GM12878 (cell line): ENCODE measurements around the gene SERPINB8. TPM values are rescaled to one million over a fixed set of nuclear protein-coding genes. Genes with fewer than 3 reads are reported as not detected.

Experiments used
- ATAC-seq: fragments of 200-7000 bp; cut with Tn5 transposase; 3 replicates; pipeline ENCODE4 v1.9.1; 2020; ENCODE audit warnings: mild to moderate bottlenecking, moderate library complexity
- BruUV-seq: library from RNA; stranded (reverse); fragments of 400-500 nt; replicated peaks from 2 replicates; lab custom pipeline; 2021; lab: Mats Ljungman, UMichigan
- CTCF ChIA-PET: fragments of 300-600 bp; sonication (Branson Sonifier 250); formaldehyde crosslinking; extraction: SDS; loops from one replicate; lab custom pipeline; 2021; ENCODE audit warnings: inconsistent platforms; lab: Yijun Ruan, JAX
- POLR2A ChIA-PET: fragments of 350-600 bp; formaldehyde crosslinking; extraction: SDS; loops from one replicate; lab custom pipeline; 2021; ENCODE audit warnings: inconsistent platforms; lab: Charles Lee
- RAD21 ChIA-PET: fragments of 300-600 bp; sonication (Branson Sonifier 250); formaldehyde crosslinking; loops from one replicate; lab custom pipeline; 2023; ENCODE audit warnings: antibody characterized with exemption; ENCODE audit not compliant: unreplicated experiment; lab: Charles Lee
- SMC1A ChIA-PET: fragments of 300-600 bp; sonication (Branson Sonifier 250); formaldehyde crosslinking; loops from one replicate; lab custom pipeline; 2023; ENCODE audit not compliant: unreplicated experiment, uncharacterized antibody; lab: Charles Lee
- DNase-seq: peaks from one replicate; pipeline ENCODE4 v3.0.0-alpha.2; 2011; ENCODE audit warnings: low read depth, low spot score
- FAIRE-seq: peaks from 3 replicates; lab custom pipeline; 2011; peaks lifted over from hg19 to GRCh38; lab: Jason Lieb, UNC
- H2AFZ ChIP-seq: 2 replicates; pipeline ENCODE4 v1.6.0; 2011; ENCODE audit warnings: low read depth, low read length, control low read depth; ENCODE audit not compliant: control insufficient read depth
- H3K27ac ChIP-seq: 2 replicates; pipeline ENCODE4 v1.5.1; 2011; ENCODE audit warnings: control low read depth; ENCODE audit not compliant: control insufficient read depth, insufficient read depth
- H3K27me3 ChIP-seq, 2 experiments: replicated peaks in 1 of 2; 2 replicates each; pipeline versions ENCODE4 v1.6.0 to v1.6.1; 2011; ENCODE audit warnings: low read length in 1 of 2; ENCODE audit not compliant: control insufficient read depth in 2 of 2, insufficient read depth in 2 of 2
- H3K36me3 ChIP-seq, 2 experiments: 2 replicates each; pipeline ENCODE4 v1.5.1; 2011; ENCODE audit warnings: low read length in 1 of 2; ENCODE audit not compliant: control insufficient read depth in 2 of 2, insufficient read depth in 2 of 2
- H3K4me1 ChIP-seq: 2 replicates; pipeline ENCODE4 v1.6.1; 2011; ENCODE audit warnings: mild to moderate bottlenecking, low read length, moderate library complexity, mixed read lengths; ENCODE audit not compliant: control insufficient read depth, insufficient read depth
- H3K4me2 ChIP-seq: 2 replicates; pipeline ENCODE4 v1.6.0; 2011; ENCODE audit warnings: control low read depth; ENCODE audit not compliant: control insufficient read depth, insufficient read depth
- H3K4me3 ChIP-seq: fragments of 200-600 bp; sonication (generic); 2 replicates; pipeline ENCODE4 v1.5.1; 2016
- H3K79me2 ChIP-seq: 2 replicates; pipeline ENCODE4 v1.6.0; 2011; ENCODE audit warnings: low read length; ENCODE audit not compliant: control insufficient read depth, insufficient read depth
- H3K9ac ChIP-seq: 2 replicates; pipeline ENCODE4 v1.8.0; 2011; ENCODE audit warnings: low read length, control low read depth, mixed read lengths; ENCODE audit not compliant: control insufficient read depth, insufficient read depth
- H3K9me3 ChIP-seq: replicated peaks from 3 replicates; pipeline ENCODE4 v1.5.1; 2011; ENCODE audit warnings: mild to moderate bottlenecking, low read length; ENCODE audit not compliant: control insufficient read depth, insufficient read depth
- H4K20me1 ChIP-seq: 2 replicates; pipeline ENCODE4 v1.6.0; 2011; ENCODE audit not compliant: control insufficient read depth, insufficient read depth
- ATF7 ChIP-seq: fragments of 450-650 bp; IDR thresholded peaks from 2 replicates; pipeline ENCODE4 v1.6.1; 2016; ENCODE audit warnings: low read depth, mild to moderate bottlenecking
- CBX5 ChIP-seq: sonication (generic); IDR thresholded peaks from 2 replicates; pipeline ENCODE4 v1.6.1; 2016; ENCODE audit warnings: low read depth, moderate library complexity, mild to moderate bottlenecking, inconsistent platforms
- CHD4 ChIP-seq: fragments of 200-600 bp; sonication (generic); IDR thresholded peaks from 2 replicates; pipeline ENCODE4 v1.6.1; 2016; ENCODE audit warnings: mild to moderate bottlenecking
- GABPA ChIP-seq: IDR thresholded peaks from 2 replicates; pipeline ENCODE4 v1.6.1; 2014; ENCODE audit warnings: antibody characterized with exemption, low read depth, mild to moderate bottlenecking, inconsistent platforms
- HDAC2 ChIP-seq: fragments of 200-600 bp; sonication (generic); IDR thresholded peaks from 2 replicates; pipeline ENCODE4 v1.6.1; 2017
- JUNB ChIP-seq: IDR thresholded peaks from 2 replicates; pipeline ENCODE4 v1.6.1; 2016; ENCODE audit warnings: antibody characterized with exemption, mild to moderate bottlenecking
- KAT2A ChIP-seq: conservative IDR thresholded peaks from 2 replicates; pipeline ENCODE4 v1.6.1; 2011; ENCODE audit warnings: low read depth, low read length; ENCODE audit not compliant: control insufficient read depth
- KDM1A ChIP-seq: fragments of 200-600 bp; sonication (generic); IDR thresholded peaks from 2 replicates; pipeline ENCODE4 v1.6.1; 2016; ENCODE audit warnings: borderline replicate concordance
- MYC ChIP-seq: IDR thresholded peaks from 2 replicates; pipeline ENCODE4 v1.6.1; 2011; ENCODE audit warnings: mild to moderate bottlenecking, low read length, moderate library complexity, inconsistent platforms; ENCODE audit not compliant: insufficient read depth, insufficient replicate concordance, insufficient read length, severe bottlenecking
- PML ChIP-seq: IDR thresholded peaks from 2 replicates; pipeline ENCODE4 v1.6.1; 2012; ENCODE audit warnings: low read length, inconsistent platforms
- SUPT20H ChIP-seq: IDR thresholded peaks from 2 replicates; pipeline ENCODE4 v1.6.1; 2011; ENCODE audit warnings: low read depth, mild to moderate bottlenecking, low read length, moderate library complexity, borderline replicate concordance; ENCODE audit not compliant: control insufficient read depth
- TBL1XR1 ChIP-seq: IDR thresholded peaks from 2 replicates; pipeline ENCODE4 v1.6.1; 2012; ENCODE audit warnings: low read depth, low read length, improper control_type of control experiment
- TCF3 ChIP-seq: IDR thresholded peaks from 2 replicates; pipeline ENCODE4 v1.6.1; 2012; ENCODE audit warnings: low read depth, mild to moderate bottlenecking, low read length, borderline replicate concordance; ENCODE audit not compliant: insufficient read depth
- YBX1 ChIP-seq: fragments of 450-650 bp; IDR thresholded peaks from 2 replicates; pipeline ENCODE4 v1.6.1; 2016; ENCODE audit warnings: antibody characterized with exemption
- ZNF384 ChIP-seq: IDR thresholded peaks from 2 replicates; pipeline ENCODE4 v1.6.1; 2012; ENCODE audit warnings: low read depth, mild to moderate bottlenecking, low read length, improper control_type of control experiment, borderline replicate concordance
- ZNF622 ChIP-seq: fragments of 450-650 bp; IDR thresholded peaks from 2 replicates; pipeline ENCODE4 v1.6.1; 2017; ENCODE audit warnings: mild to moderate bottlenecking, inconsistent platforms
- WGBS: methylation state at CpG from one replicate; pipeline ENCODE4 v1.1.6; 2016; ENCODE audit warnings: low lambda C conversion rate; ENCODE audit not compliant: insufficient replicate concordance, insufficient coverage; ENCODE audit errors: missing lambda C conversion rate; 5-methylcytosine and 5-hydroxymethylcytosine counted together
- in situ Hi-C: fragments of 300-500 bp; cut with MboI; formaldehyde crosslinking; loops from 9 replicates; pipeline ENCODE4 v1.14.3; 2018; ENCODE audit warnings: mixed read lengths
- intact Hi-C: fragments of 100-400 bp; cut with micrococcal nuclease; formaldehyde crosslinking; loops from one replicate; pipeline ENCODE4 v1.14.2; 2022; ENCODE audit not compliant: unreplicated experiment
- polyA plus RNA-seq, 11 experiments: library from polyadenylated mRNA; depleted of rRNA in 4 of 11; unstranded in 6 of 11; stranded (reverse) in 5 of 11; fragments of >200 nt; fragmentation: Nextera tagmentation in 4 of 11; fragmentation: Illumina TruSeq in 1 of 11; extraction: Ambion mirVana in 4 of 11; extraction: Trizol in 1 of 11; gene quantifications; 1 replicate in 1 of 11; 2 replicates in 10 of 11; pipeline versions ENCODE4 v1.2.1 to v1.2.3, GENCODE V29; 2011 to 2016; ENCODE audit warnings: inconsistent platforms in 2 of 11, missing spikeins in 2 of 11, low read depth in 1 of 11
- total RNA-seq, 4 experiments: library from RNA; depleted of rRNA in 3 of 4; stranded (reverse); fragments of >200 nt in 3 of 4; fragmentation: Illumina TruSeq in 1 of 4; extraction: Trizol in 1 of 4; gene quantifications; 2 replicates each; pipeline versions ENCODE4 v1.2.1 to v1.2.3, GENCODE V29; 2013 to 2021

The SERPINB8 gene
- total and polyA plus RNA-seq, 10 of the 15 experiments (the other 5 are each of a cell fraction or from before 2014, with no cell fraction given): 8.1 to 31.5 (median 16.7) TPM

GRCh38 chr18:64031411-64031810, 61.5 kb downstream of the SERPINB8 start:
- FAIRE-seq: no peak
- Histone ChIP-seq H3K27ac (no peak overlapping the region), H3K4me1 (peaks cover 9% of the 10 kb centered on the region; the same call in 1 of the 2 replicates), H3K9ac (no peak overlapping the region), H4K20me1 (no peaks in the 10 kb centered on the region), H3K4me2 (no peak overlapping the region), H3K36me3 (no peaks in the 10 kb centered on the region), H3K9me3 (no peaks in the 10 kb centered on the region), H3K27me3 (no peaks in the 10 kb centered on the region; a peak in 1 of 4 replicates), H2AFZ (no peak overlapping the region), H3K4me3 (no peak overlapping the region), H3K79me2 (no peaks in the 10 kb centered on the region)
- ChIA-PET RAD21 (no interaction called here), SMC1A (no interaction called here), POLR2A (no interaction called here), CTCF (no interaction called here)
- DNase-seq: no peak
- 32% methylated on average over 3 of the region's 3 CpGs for WGBS
- in situ Hi-C loops: loop anchor here (25.0 kb wide), 1 partner anchor 1056 kb away; no protein-coding TSS in a partner anchor
- no peak for ATAC-seq
- intact Hi-C loops: loop anchor here (10.0 kb wide), 1 partner anchor 173 kb away; no protein-coding TSS in a partner anchor
- TF ChIP-seq HDAC2 (no peak), ZNF384 (no peak), SUPT20H (no peak), YBX1 (no peak), CHD4 (no peak), TCF3 (no peak), ZNF622 (no peak), CBX5 (no peak), GABPA (no peak), TBL1XR1 (no peak), KDM1A (no peak), ATF7 (no peak), JUNB (no peak), PML (no peak), MYC (no peak), KAT2A (no peak)
- BruUV-seq: no TSS peak
